DMS 273 (cell line): ENCODE results near the gene KRT13.

Experiments
- DNase-seq: peaks from one replicate; lab custom pipeline; 2025; ENCODE audit not compliant: unreplicated experiment; lab: John Stamatoyannopoulos, UW

The KRT13 gene

DNA sequence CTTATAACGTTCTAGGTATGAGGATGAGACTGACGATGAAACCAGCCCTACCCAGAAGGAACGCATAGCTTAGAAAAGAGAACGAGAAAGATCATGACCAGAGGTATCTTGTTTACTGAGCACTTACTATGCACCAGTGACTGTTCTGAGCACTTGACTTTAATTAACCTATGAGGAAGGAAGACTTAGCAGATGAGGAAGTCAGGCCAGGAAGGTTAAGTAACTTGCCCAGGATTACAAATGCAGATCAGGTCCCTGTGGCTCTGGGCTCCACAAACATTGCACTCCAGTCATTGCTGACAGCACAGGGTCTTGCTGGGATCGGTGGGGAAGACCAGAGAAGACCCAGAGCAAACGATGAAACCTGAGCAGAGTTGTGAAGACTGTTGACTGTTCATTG is 7.1 kb downstream of the KRT13 start:
- no peak for DNase-seq

DNA sequence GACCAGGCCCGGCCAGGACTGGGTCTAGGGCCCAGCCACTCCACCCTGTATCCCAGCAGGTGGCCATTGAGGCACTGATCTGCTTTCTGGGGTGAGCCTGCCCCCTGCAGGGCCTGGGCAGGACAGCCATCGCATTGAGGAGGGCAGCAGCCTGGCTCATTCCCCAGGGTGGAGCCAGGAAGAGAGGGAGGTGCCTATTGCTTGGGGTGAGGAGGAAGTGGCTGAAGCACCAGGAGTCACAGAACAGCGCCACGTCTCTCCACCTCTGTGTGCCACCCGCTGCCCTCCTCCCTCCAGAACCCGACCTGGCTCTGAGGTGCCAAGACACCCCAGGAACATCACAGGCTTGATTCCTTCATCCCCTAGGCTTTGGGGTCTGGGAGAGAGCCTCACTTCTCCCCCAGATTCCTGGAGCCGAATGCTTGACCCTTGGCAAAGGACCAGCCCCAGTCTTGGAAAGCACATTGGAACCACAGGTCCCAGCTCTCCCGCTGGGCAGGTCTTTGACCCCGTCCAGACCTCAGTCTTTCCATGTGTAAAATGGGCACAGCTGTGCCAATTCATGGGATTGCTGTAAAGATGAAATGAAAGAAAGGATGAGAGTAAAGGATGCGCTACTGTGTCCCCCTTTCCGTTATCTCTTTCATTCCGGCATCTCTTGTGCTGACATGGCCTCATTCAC is 8.5 kb downstream of the KRT13 start:
- peak; percentile 86 for DNase-seq

DNA sequence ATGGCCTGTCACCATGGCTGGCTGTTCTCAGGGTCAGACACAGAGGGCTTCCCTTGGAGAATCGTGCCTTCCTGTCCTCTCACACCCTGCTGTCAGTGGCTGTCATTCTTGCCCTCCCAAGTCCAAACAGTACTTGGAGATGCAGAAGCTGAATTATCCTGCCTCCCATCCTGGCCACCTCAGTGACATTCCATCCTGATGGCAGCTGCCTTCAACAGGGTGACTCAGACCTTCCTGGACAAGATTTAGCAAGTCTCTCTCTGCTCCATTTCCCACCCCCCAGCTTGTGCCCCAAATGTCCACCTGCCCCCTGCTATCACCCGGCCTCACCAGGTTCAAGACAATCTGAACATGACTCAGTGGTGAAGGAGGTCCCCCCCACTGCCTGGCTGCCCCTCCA is 10.9 kb downstream of the KRT13 start:
- DNase-seq = no peak

DNA sequence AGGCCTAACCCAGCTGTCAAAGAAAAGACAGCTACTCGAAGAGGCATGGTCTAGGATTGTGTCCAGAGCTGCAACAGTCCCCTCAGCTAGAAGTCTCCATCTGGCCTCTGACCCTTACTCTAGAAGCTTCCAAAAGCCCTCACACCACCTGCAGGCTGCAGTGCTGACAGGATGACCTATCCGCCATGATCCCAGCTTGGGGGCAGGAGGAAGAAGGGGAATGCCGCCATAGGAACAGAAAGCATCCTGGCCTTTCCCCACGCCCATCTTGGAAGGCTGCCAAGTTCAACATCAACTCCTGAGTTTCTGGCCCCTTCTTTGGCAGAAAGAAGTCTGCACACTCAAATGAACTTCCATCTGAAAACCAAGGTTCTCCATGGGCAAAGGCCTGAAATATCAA is 12.6 kb downstream of the KRT13 start:
- peak; percentile 67 for DNase-seq

DNA sequence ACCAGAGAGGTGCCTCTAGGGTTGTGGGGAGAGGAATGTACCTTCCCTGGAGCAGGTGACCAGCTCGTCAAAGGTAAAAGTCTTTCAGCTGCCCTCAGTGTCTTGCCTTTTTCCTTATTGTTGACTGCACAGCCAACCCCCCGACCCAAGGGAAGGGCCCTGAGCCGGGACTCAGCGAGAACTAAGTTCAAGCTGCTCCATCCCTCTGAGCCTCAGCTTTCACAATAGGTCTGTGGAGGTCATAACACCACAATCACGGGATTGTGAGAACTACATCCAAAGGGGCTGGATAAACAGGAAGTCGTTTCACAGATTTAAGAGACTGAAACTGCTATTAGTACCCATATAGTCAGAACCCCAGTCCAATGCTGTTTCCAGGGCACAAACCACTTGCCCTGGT is 13.1 kb downstream of the KRT13 start:
- no peak for DNase-seq

DNA sequence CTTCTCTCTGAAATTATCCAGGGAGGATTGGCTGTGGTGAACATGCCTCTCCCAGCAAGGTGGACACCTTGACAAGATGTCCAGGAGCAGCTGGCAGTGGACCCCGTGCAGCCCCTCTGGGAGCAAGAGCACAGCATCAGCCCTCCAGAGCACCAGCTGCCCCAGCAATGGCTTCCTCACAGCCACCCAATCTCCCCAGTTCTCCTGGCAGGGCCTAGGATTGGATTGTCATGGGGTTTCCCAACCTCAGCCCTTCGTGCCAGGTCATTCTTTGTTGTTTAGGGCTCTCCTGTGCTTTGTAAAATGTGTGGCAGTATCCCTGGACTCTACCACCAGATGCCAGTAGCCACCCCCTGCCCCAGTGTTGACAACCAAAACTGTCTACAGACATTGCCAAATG is 13.9 kb downstream of the KRT13 start:
- DNase-seq = no peak

DNA sequence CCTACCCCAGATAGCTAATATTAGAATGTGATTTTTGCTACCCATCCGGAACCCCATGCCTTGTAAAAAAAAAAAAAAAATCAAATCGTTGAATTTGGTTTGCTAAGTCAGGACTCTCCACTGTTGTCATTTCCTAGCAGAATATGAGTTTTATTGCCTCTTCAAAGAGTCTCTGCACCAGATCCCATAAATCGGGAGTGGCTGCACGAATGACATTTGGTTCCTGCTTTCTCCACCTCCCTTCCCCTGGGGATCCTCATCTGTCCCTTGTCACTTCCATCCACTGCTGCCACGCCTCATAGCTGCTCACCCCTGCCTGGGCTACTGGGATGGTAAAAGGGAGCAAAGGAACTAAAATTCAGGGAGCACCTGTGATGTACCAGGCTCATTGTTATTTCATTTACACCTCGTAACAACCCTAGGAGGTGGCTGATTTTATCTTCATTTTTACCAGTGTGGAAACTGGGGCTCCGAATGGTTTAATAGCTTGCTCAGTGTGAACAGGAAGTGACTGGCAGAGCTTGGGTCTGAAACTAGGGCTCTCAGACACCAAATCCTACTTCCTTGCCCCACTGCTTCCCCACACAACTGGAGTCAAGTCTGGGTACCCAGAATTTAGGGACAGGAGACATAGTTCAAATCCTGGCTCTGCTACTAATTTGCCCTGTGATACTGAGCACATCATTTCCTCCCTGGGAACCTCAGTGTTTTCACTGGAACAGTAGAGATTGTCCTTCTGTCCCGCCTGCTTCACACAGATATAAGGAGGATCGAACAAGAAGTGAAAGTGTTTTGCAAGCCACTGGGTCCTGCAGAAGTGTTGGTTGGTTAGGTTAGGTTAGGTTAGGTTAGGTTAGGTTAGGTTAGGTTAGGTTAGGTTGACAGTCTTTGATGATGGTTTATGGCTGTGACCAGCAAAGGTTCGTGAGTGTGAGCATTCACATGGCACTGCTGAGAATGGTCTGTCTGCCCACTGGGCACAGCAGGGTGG is 15.1 kb downstream of the KRT13 start:
- DNase-seq = no peak

DNA sequence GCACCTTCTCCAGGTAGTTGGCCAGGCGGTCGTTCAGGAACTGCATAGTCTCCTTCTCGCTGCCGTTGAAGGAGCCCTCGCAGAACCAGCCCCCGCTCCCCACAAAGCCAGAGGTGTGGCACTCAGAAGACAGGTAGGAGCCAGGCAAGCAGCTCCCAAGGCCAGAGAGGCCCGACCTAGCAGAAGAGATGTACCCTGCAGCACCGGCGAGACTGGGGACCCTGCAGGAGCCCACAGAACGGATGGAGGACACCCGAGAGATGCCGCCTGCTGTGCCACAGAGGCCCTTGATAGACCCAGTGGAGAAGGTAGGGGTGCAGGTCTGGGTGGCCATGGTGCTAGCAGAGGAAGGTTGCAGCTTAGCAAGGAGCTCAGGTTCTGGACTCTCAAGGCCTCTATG is 15.9 kb downstream of the KRT13 start, which contains the start of gene KRT36:
Gene KRT36 (minus strand): TSS at position 380 of the 400 bp plus-strand sequence. CDS start 46 bp downstream, at position 334.
- no peak for DNase-seq

DNA sequence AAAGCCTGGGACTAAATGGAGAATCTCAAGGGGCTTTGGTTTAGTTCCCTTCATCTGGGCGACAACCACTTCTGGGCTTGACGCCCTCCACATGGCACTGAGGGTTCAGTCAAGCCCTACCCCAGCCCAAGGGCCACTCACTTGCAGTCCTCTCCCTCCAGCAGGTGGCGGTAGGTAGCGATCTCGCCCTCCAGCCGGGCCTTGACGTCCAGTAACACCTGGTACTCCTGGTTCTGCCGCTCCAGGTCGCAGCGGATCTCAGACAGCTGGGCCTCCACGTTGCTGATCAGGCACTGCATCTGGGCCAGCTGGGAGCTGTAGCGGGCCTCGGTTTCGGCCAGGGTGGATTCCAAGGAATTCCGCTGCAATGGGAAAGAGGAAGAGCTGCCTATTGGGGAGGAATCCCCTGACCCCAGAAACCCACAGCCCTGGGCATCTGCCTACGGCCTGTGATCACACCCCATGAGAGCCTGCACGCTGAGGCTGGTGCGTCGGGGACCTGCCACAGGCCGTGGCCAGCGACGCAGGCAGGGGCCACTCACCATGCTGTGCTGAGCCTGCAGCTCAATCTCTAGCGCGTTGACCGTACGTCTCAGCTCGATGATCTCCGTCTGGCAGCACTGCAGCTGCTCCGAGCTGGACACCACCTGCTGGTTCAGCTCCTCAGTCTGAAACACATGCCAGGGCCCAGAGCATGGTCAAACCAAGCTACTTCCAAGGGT is 18.4 kb downstream of the KRT13 start:
- peak; percentile 49 for DNase-seq

DNA sequence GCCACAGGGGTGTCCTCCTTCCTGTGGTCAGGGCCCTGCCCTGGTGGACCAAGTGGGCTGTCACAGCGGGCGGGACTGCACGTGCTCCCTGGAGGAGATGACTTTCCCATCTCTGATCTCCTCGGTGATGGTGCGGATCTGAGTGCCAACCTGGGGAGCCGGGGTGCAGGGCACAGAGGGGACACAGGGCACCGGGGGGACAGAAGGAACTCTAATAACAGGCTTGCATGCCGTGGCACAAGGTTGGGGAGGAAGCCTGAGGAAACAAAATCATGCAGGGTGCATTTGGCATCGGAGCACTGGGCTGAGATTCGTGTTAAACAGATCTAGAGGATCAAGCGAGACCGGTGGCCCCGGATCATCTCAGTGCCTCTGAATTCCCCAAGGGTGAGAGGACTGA is 19.1 kb downstream of the KRT13 start:
- DNase-seq = no peak

DNA sequence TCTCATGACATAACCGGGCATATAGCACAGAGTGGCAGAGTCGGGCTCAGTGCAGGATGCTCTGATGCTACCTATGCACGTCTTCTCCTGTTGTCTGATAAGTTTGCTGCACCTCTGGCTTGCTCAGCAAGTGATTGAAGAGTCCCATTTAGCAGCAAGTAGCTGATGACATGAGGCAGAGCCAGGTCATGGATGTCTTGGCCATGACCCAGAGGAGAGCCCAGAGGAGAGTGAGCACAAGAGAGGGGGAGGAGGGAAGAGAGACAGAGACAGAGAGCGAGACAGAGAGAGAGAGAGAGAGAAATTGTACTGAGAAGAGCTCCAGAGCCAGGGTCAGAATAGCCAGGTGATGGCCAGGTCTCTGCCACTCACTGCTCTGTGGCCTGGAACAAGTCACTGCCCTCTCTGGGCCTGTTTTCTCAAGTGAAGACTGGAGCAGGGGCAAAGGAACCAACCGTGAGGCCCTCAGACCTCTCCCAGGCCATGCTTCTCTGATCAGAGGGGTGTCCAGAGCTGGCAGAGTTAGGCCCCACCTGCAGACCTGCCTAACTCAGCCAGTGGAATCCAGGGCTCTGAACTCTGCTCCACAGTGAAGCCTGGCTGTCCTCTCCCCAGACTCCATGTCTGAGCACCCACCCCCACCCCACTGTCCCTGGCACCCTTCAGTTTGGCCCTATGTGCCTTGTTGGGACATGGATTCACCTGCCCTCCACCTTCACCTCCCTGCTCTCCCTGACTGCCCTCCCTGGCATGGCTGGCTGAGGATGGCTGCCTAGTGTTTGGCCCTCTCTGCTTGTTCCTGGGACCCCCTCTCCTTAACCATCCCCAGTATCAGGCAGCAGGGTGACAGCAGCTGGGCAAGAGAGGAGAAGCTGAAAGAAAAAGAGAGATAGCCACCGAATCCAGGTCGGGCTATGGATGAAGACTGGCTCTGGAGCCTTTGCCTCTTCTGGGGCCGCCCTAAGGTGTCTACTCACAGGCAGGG is 20.2 kb downstream of the KRT13 start:
- no peak for DNase-seq

DNA sequence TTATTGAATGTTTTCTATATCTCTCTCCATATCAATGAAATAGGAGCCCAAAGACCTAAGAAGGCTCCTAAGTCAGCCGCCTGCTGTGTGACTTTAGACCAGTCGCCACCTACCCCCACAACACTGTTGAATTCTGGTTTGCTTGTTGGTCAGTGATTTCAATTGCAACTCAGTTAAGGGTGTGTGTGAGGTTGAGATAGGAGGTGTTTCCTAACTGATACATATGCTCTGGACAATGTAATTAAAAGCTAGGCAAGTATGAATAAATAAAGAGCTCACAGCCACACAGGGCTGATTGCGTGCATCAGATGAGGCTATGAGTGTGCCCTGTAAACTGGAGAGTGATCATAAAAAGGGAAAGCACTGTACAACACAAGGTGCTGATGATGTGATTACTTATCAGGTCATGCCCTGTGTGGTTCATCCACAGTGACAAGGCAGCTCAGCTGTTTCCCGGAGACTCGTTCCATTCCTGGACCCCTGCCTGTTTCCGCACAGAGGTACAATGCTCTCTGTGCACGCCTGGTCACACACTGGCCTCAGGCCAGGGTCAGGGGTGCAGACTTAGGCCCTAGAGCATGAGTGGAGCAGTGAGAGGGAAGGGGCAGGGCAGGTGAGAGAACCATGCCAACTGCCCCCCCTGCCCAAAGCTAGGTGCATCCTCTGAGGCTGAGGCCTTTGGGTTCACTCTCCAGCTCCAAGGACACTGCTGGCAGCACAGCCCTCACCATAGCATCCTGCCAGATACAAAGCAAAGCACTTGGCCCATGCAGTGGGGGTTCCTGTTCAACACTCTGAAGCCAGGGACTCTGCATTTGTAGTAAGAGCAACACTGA is 21.2 kb downstream of the KRT13 start:
- no peak for DNase-seq

DNA sequence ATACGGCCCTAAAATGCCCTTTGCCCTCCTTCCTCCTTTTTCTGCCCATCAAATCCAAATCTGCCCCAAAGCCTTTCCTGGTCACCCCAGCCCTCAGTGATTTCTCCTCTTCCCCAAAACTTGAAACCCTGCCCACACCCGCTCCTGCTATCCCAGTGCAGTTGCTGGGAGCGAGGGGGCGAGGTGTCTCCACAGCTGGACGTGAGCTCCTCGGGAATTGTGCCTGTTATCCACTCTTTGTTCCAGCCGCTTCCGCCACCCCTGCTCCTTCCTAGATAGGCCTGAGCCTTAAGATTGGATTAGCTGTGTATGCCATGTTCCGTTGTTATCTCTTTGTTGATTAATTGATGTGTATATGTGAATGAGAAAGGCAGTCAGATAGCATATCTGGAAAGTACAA is 21.9 kb downstream of the KRT13 start:
- no peak for DNase-seq

DNA sequence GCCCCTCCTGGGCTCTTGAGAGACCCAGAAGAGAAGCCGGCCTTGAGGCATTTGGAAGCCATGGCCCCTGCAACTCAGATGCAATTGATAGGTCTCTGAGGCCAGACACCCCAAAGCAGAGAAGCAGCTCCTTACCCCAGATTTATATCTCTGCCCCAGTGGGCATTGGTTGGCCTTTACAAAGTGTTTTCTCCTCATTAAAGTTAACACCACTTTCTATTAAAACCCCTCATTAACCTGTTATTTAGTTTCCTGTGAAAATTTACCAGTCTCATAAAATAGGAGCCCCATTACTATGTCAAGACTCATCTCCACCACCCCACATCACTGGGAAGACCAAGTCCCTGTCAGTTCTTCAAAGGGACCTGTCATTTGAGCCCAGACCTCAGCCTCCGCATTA is 24.4 kb downstream of the KRT13 start, which contains the start of gene KRT35:
Gene KRT35 (minus strand): TSS at position 116 of the 400 bp plus-strand sequence. CDS start 54 bp downstream, at position 62.
- no peak for DNase-seq

DNA sequence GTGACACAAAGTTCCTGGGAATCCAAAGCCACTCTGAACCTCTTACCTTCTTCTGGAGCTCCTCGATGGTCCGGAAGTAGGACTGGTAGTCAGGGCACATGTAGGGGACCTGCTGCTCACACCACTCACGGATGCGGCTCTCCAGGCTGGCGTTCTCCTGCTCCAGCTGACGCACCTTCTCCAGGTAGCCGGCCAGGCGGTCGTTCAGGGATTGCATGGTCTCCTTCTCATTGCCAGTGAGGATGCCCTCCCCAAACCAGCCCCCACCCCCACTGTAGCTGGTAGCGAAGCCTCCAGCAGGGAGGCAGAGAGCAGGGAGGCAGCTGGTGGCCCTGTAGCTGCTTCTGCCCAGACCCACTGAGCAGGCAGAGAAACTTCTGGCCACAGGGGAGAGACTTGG is 24.8 kb downstream of the KRT13 start:
- no peak for DNase-seq

DNA sequence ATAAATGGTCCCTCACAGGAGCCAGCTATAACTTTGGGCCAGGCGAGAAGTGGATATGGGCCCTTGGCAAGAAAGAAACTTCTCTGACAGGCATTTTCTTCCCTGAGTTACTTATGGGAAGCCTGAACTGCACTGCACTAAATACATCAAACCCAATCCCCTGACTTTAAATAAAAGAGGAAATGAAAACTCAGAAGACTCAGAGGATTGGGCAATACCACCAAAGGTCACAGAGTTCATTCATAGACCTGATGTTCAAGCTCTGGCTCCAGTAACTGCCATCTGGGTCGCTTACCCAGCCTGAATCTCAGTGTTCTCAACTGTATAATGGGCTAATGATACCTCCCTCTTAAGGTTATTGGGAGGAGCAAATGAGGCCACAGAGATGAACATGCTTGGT is 25.3 kb downstream of the KRT13 start:
- DNase-seq = no peak

DNA sequence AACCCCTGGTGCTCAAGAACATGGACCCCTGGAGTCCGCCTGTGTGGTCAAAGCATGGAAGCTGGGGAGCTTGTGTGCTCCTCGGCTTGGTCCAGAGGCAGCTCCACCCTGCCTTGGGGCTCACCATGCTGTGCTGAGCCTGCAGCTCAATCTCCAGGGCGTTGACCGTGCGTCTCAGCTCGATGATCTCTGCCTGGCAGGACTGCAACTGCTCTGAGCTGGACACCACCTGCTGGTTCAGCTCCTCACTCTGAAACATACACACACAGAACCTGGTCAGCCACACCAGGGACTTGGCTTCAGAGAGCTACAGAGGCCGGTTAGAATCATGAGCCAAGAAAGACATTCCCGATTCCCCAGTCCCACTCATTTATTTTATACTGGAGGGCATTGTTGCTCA is 27.2 kb downstream of the KRT13 start:
- no peak for DNase-seq

DNA sequence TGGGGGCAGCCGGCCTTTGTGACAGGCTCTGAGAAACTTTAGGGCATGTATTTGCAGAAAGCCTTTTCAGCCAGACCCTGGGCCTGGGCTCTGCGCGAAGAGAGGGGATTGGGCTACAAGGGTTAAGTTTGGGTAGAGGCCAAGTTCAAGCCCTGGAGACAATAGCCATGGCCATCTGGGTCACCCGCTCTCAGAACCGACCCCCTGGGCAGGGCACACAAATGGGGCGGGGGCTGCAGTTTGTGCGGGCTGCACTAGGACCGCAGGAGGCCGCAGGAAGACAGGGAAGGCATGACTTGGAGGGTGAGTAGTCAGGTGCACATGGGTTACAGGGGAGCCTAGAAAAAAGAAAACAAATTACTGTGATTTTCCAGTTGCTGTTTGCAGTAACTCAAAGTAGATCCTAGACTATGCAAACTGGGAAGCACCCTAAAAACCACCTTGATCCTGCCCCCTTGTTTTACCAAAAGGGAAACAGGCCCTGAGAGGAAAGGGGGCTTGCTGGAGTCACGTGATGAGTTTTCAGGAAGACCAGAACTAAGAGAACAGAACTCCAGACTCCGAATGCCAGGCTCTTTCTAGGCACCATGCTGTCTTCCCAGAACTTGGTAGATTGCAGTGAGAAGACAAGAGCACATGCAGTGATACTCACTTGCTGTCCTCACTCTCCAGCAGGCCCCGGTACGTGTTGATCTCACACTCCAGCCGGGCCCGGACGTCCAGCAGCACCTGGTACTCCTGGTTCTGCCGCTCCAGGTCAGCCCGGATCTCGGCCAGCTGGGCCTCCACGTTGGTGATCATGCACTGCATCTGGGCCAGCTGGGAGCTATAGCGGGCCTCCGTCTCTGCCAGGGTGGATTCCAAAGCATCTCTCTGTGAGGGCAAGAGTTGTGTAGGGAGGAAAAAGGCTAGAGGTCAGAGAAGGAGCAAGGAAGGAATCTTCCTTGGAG is 28.3 kb downstream of the KRT13 start:
- DNase-seq = no peak
